ENCODE results near the gene BCL2L11. TPM values are rescaled to one million over a fixed set of nuclear protein-coding genes. Genes with fewer than 3 reads are reported as not detected.

The BCL2L11 gene
- total and polyA plus RNA-seq, 7 donors = 8.3 to 30.0 (median 16.0) TPM

- Histone ChIP-seq H3K4me1 (peaks cover 0 to 11% (median 8%) of the 10 kb centered on the region in 4 donors), H3K9me3 (no peaks in the 10 kb centered on the region), H3K27ac (no peak overlapping the region), H3K27me3 (peaks cover 0 to 4% (median 0%) of the 10 kb centered on the region in 3 donors), H3K36me3 (no peaks in the 10 kb centered on the region), H3K4me3 (no peak overlapping the region)
- WGBS, 2 donors = 89 to 92% methylated on average over 7 of the region's 7 CpGs
- DNase-seq = no peak
- intact Hi-C loops (cut with DNase I) = no loop called here
- no peak for TF ChIP-seq CTCF (IDR thresholded peaks at IDR 0.05)
Measured at GRCh38 chr2:111176388-111176787, 55.7 kb downstream of the BCL2L11 start.

GRCh38 chr2:111176867-111177266 lies 56.2 kb downstream of the BCL2L11 start:
- no peak for DNase-seq
- WGBS, 2 donors = 81 to 89% methylated on average over 4 of the region's 4 CpGs
- Histone ChIP-seq H3K4me1 (peaks cover 0 to 11% (median 8%) of the 10 kb centered on the region in 4 donors), H3K36me3 (no peaks in the 10 kb centered on the region), H3K27ac (no peak overlapping the region), H3K27me3 (peaks cover 0 to 4% (median 0%) of the 10 kb centered on the region in 3 donors), H3K9me3 (no peaks in the 10 kb centered on the region), H3K4me3 (no peak overlapping the region)
- intact Hi-C loops (cut with DNase I) = no loop called here
- TF ChIP-seq EP300 (IDR thresholded peaks at IDR 0.05) (no peak), POLR2AphosphoS5 (IDR thresholded peaks at IDR 0.05) (no peak), CTCF (IDR thresholded peaks at IDR 0.05) (no peak), POLR2A (IDR thresholded peaks at IDR 0.05) (no peak)

GRCh38 chr2:111178296-111178695 lies 57.6 kb downstream of the BCL2L11 start:
- TF ChIP-seq EP300 (IDR thresholded peaks at IDR 0.05) = no peak
- TF ChIP-seq POLR2A (IDR thresholded peaks at IDR 0.05) = no peak
- no peak for TF ChIP-seq CTCF (IDR thresholded peaks at IDR 0.05)
- TF ChIP-seq POLR2AphosphoS5 (IDR thresholded peaks at IDR 0.05) = no peak
- intact Hi-C loops (cut with DNase I) = no loop called here
- H3K9me3 ChIP-seq = no peaks in the 10 kb centered on the region
- H3K4me1 ChIP-seq = peaks cover 0 to 11% (median 8%) of the 10 kb centered on the region in 4 donors
- DNase-seq = no peak
- H3K36me3 ChIP-seq = no peaks in the 10 kb centered on the region
- WGBS, 2 donors = 37 to 86% methylated on average over 4 of the region's 4 CpGs
- no peak overlapping the region for H3K27ac ChIP-seq
- H3K4me3 ChIP-seq = no peak overlapping the region
- no peaks in the 10 kb centered on the region for H3K27me3 ChIP-seq

- Histone ChIP-seq H3K27ac (no peak overlapping the region), H3K36me3 (no peaks in the 10 kb centered on the region), H3K4me3 (no peak overlapping the region), H3K9me3 (no peaks in the 10 kb centered on the region), H3K27me3 (no peaks in the 10 kb centered on the region), H3K4me1 (peaks cover 0 to 11% (median 8%) of the 10 kb centered on the region in 4 donors)
- intact Hi-C loops (cut with DNase I) = no loop called here
- TF ChIP-seq POLR2AphosphoS5 (IDR thresholded peaks at IDR 0.05) (no peak), EP300 (IDR thresholded peaks at IDR 0.05) (no peak), CTCF (IDR thresholded peaks at IDR 0.05) (no peak), POLR2A (IDR thresholded peaks at IDR 0.05) (no peak)
- WGBS, 2 donors = 35 to 72% methylated on average over 5 of the region's 5 CpGs
- no peak for DNase-seq
Measured at GRCh38 chr2:111178730-111179405, 58.2 kb downstream of the BCL2L11 start.

GRCh38 chr2:111182121-111182520 lies 61.4 kb downstream of the BCL2L11 start:
- Histone ChIP-seq H3K4me1 (peaks cover 0 to 11% (median 8%) of the 10 kb centered on the region in 4 donors), H3K27me3 (no peaks in the 10 kb centered on the region), H3K4me3 (no peak overlapping the region), H3K9me3 (no peaks in the 10 kb centered on the region), H3K27ac (no peak overlapping the region), H3K36me3 (no peaks in the 10 kb centered on the region)
- no peak for TF ChIP-seq EP300 (IDR thresholded peaks at IDR 0.05)
- TF ChIP-seq POLR2A (IDR thresholded peaks at IDR 0.05) = no peak
- TF ChIP-seq CTCF (IDR thresholded peaks at IDR 0.05) = no peak
- TF ChIP-seq POLR2AphosphoS5 (IDR thresholded peaks at IDR 0.05) = no peak
- intact Hi-C loops (cut with DNase I) = no loop called here
- WGBS, 2 donors = 37 to 78% methylated on average over 2 of the region's 2 CpGs
- no peak for DNase-seq

Data from sigmoid colon (tissue), 7 donors.